Measurements from ENCODE around the gene NOL4L.
"Not testable (repeated sequence)": the region's sequence is repeated elsewhere in the genome, so short reads cannot be mapped to it uniquely, and the experiment has no call there.

The NOL4L gene

GRCh38 chr20:32433311-32434021 is 151.7 kb downstream of the NOL4L start:
- DNase-seq (ENCODE audit: low read depth, low spot score) = no peak

- DNase-seq (ENCODE audit: low read depth, low spot score) = no peak
Observed at GRCh38 chr20:32432277-32432676, 152.9 kb downstream of the NOL4L start.

- DNase-seq (ENCODE audit: low read depth, low spot score) = no peak
Observed at GRCh38 chr20:32431457-32431856, 153.7 kb downstream of the NOL4L start.

- DNase-seq (ENCODE audit: low read depth, low spot score) = no peak
Observed at GRCh38 chr20:32429745-32430360, 155.3 kb downstream of the NOL4L start.

DNA sequence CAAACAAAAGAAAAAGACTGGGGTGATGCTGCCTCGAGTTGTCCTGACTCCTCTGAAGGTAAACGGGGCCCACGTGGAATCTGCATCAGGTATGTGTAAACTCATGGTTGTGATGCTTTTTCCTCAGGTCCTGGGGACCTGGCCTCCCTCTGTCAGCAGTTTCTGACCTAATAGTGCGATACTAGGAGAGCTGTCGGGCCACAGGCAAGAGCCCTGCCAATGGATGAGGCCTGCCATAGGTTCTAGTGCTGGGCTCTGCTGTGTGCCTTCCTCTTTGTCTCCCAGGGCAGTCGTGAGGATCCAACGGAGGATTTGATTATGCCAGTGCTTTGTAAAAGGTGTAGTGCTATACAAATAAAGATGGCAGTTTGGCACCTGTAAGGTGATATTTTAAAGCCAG is 155.8 kb downstream of the NOL4L start:
- no peak for DNase-seq (ENCODE audit: low read depth, low spot score)

DNA sequence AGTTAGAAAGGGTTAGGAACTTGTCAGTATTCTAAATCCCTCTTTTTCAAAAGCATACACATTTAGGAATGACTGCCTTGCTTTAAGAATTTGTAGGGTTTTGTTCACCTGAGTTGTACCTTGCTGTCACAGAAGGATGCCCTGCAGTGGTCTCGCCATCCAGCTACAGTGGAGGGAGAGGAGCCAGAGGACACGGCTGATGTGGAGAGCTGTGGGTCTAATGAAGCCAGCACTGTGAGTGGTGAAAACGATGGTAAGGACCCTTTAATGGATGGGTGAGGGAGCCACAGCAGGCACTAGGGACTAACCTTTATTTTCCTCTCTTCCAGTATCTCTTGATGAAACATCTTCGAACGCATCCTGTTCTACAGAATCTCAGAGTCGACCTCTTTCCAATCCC is 157.1 kb downstream of the NOL4L start:
- no peak for DNase-seq (ENCODE audit: low read depth, low spot score)

DNA sequence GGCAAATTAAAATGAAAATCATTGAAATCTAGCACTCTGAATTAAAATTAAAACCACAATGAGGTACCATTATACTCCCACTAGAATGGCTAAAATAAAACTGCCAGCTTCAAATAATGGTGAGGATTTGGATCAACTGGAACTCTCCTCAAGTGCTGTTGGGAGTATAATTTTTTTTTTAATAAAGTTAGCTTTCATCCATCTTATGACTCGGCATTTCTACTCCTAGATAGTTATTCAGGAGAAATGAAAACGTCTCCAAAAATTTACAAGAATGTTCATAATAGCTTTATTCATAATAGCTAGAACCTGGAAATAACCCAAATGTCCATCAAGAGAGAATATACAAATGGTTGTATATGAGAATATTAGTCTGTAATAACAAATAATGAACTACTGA is 163.8 kb downstream of the NOL4L start:
- DNase-seq (ENCODE audit: low read depth, low spot score) = no peak

GRCh38 chr20:32418376-32418775 is 166.8 kb downstream of the NOL4L start:
- DNase-seq (ENCODE audit: low read depth, low spot score) = no peak

DNA sequence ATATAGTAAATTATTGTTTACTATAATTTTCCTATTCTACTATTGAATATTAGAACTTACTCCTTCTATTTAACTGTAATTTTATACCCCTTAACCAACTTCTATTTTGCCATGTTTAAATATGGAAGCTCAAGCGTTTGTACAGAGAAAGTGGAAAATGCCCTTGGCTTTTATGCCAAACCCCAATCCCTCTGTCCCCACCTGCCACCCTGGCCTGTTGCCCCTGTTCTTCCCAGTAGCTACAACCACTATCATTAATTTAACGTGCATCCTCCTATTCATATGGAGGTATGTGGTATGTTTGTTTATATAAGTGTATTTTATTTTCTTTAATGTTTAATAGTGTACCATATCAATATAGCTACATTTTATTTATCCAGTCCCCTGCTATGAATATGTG is 168.9 kb downstream of the NOL4L start:
- no peak for DNase-seq (ENCODE audit: low read depth, low spot score)

- no peak for DNase-seq (ENCODE audit: low read depth, low spot score)
Observed at GRCh38 chr20:32415494-32415893, 169.6 kb downstream of the NOL4L start.

GRCh38 chr20:32411955-32412706 is 173.0 kb downstream of the NOL4L start:
- DNase-seq (ENCODE audit: low read depth, low spot score) = no peak

GRCh38 chr20:32407131-32407750 is 177.9 kb downstream of the NOL4L start:
- DNase-seq (ENCODE audit: low read depth, low spot score) = not testable (repeated sequence)

- no peak for DNase-seq (ENCODE audit: low read depth, low spot score)
Observed at GRCh38 chr20:32406701-32407100, 178.4 kb downstream of the NOL4L start.

- no peak for DNase-seq (ENCODE audit: low read depth, low spot score)
Observed at GRCh38 chr20:32404017-32404416, 181.1 kb downstream of the NOL4L start.

DNA sequence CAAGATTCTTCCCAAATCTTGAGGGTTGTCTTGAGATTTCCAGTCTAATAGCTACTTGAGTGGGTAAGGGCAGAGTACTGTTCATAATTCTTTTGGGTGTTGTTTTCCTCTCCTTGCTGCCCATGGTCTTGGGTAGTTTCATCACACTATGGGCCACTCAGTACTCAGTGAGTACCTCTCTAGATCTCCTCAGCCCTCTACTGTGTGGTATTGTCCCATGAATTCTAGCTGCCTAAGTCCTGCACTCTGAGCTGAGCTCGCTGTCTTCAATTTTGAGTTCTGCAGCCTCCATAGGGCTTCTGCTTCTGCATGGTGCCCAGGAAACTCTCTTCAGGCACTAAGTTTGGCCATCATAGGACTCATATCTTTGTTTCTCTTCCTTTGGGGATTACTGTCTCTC is 184.7 kb downstream of the NOL4L start:
- no peak for DNase-seq (ENCODE audit: low read depth, low spot score)

- no peak for DNase-seq (ENCODE audit: low read depth, low spot score)
Observed at GRCh38 chr20:32397567-32398084, 187.5 kb downstream of the NOL4L start.

GRCh38 chr20:32396646-32397160 is 188.4 kb downstream of the NOL4L start:
- DNase-seq (ENCODE audit: low read depth, low spot score) = no peak

GRCh38 chr20:32395066-32395465 is 190.1 kb downstream of the NOL4L start:
- no peak for DNase-seq (ENCODE audit: low read depth, low spot score)
